AG04449 (cell line): ENCODE measurements around the gene KCNJ1.

Source experiments
- CTCF ChIA-PET: fragments of 350-600 bp; formaldehyde crosslinking; extraction: SDS; loops from one replicate; lab custom pipeline; 2021; ENCODE audit warnings: antibody characterized with exemption; lab: Yijun Ruan, JAX
- POLR2A ChIA-PET: fragments of 400-600, 350-600 bp; formaldehyde crosslinking; extraction: SDS; loops from one replicate; lab custom pipeline; 2020; ENCODE audit warnings: antibody characterized with exemption, inconsistent platforms; lab: Yijun Ruan, JAX
- DNase-seq: peaks from one replicate; pipeline ENCODE4 v3.0.0-alpha.2; 2010; ENCODE audit warnings: low read depth, low spot score
- H3K4me3 ChIP-seq: 2 replicates; pipeline ENCODE4 v1.5.1; 2011; ENCODE audit warnings: low read depth, mild to moderate bottlenecking, control low read depth, low read length
- CTCF ChIP-seq: IDR thresholded peaks from one replicate; pipeline ENCODE4 v1.5.1; 2011; ENCODE audit warnings: mild to moderate bottlenecking, moderate library complexity, low read length, control low read depth, inconsistent platforms; ENCODE audit not compliant: insufficient read depth; ENCODE audit errors: missing control alignments

Gene KCNJ1

GRCh38 chr11:128790196-128790595 is 76.9 kb downstream of the KCNJ1 start:
- no peak for TF ChIP-seq CTCF
- no peak for DNase-seq
- ChIA-PET CTCF (interaction anchor here (0.9 to 3.2 kb wide), 5 partner anchors 11 to 633 kb away, joined by 3 to 13 read pairs (median 4); no protein-coding TSS in a partner anchor), POLR2A (no interaction called here)
- H3K4me3 ChIP-seq, result no peak overlapping the region

- no peak for DNase-seq
- H3K4me3 ChIP-seq, result no peak overlapping the region
- POLR2A ChIA-PET, result no interaction called here
- CTCF ChIA-PET, result interaction anchor here (1.2 to 3.2 kb wide), 6 partner anchors 10 to 42 kb away, joined by 3 to 13 read pairs (median 4); no protein-coding TSS in a partner anchor
- no peak for TF ChIP-seq CTCF
These were observed 77.5 kb downstream of the KCNJ1 start for GRCh38 chr11:128789497-128790150.
